ENCODE measurements around the gene RBBP4.
"Not testable (repeated sequence)": the region's sequence is repeated elsewhere in the genome, so short reads cannot be mapped to it uniquely, and the experiment has no call there.

DNA sequence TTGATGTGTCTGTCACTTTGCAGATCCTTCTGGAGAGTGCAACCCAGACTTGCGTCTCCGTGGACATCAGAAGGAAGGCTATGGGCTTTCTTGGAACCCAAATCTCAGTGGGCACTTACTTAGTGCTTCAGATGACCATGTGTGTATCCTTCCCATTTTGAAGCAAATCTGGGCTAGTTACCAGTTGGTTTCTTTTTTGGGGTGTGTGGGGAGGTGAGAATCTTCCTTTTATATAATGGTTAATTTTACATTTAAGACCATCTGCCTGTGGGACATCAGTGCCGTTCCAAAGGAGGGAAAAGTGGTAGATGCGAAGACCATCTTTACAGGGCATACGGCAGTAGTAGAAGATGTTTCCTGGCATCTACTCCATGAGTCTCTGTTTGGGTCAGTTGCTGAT, 17.7 kb downstream of the RBBP4 start:
- not testable (repeated sequence) for TF ChIP-seq EZH2phosphoT487 (IDR thresholded peaks at IDR 0.05; ENCODE audit: borderline replicate concordance); EGR1 (IDR thresholded peaks at IDR 0.05; ENCODE audit: low read depth); POLR2AphosphoS5 (IDR thresholded peaks at IDR 0.05; ENCODE audit: low read depth, low read length)

Measured in HCT116 (cell line).